ENCODE data around the gene ARHGEF17. TPM values are rescaled to one million over a fixed set of nuclear protein-coding genes. Genes with fewer than 3 reads are reported as not detected.

Gene ARHGEF17
- polyA plus RNA-seq, 3 donors: 82.4 to 106 (median 98.5) TPM

GRCh38 chr11:73320763-73321603 lies 12.9 kb downstream of the ARHGEF17 start:
- no peak for DNase-seq (ENCODE audit: extremely low read depth in 1 of 11, low read depth in 9 of 11, low spot score in 4 of 11)

GRCh38 chr11:73321604-73322381 lies 13.7 kb downstream of the ARHGEF17 start:
- peak in 1 of 11 donors; percentile 68 for DNase-seq (ENCODE audit: extremely low read depth in 1 of 11, low read depth in 9 of 11, low spot score in 4 of 11)

GRCh38 chr11:73322382-73323306 lies 14.6 kb downstream of the ARHGEF17 start:
- no peak for DNase-seq (ENCODE audit: extremely low read depth in 1 of 11, low read depth in 9 of 11, low spot score in 4 of 11)

GRCh38 chr11:73323464-73323863 lies 15.4 kb downstream of the ARHGEF17 start:
- peak in 1 of 11 donors; percentile 65 for DNase-seq (ENCODE audit: extremely low read depth in 1 of 11, low read depth in 9 of 11, low spot score in 4 of 11)

- DNase-seq (ENCODE audit: extremely low read depth in 1 of 11, low read depth in 9 of 11, low spot score in 4 of 11): no peak
Measured at GRCh38 chr11:73324116-73324515, 16.0 kb downstream of the ARHGEF17 start.

GRCh38 chr11:73324665-73325035 lies 16.6 kb downstream of the ARHGEF17 start:
- DNase-seq (ENCODE audit: extremely low read depth in 1 of 11, low read depth in 9 of 11, low spot score in 4 of 11): no peak

- DNase-seq (ENCODE audit: extremely low read depth in 1 of 11, low read depth in 9 of 11, low spot score in 4 of 11): no peak
Measured at GRCh38 chr11:73325036-73325981, 17.2 kb downstream of the ARHGEF17 start.

GRCh38 chr11:73326929-73327811 lies 19.1 kb downstream of the ARHGEF17 start:
- no peak for DNase-seq (ENCODE audit: extremely low read depth in 1 of 11, low read depth in 9 of 11, low spot score in 4 of 11)

GRCh38 chr11:73327812-73328364 lies 19.8 kb downstream of the ARHGEF17 start:
- no peak for DNase-seq (ENCODE audit: extremely low read depth in 1 of 11, low read depth in 9 of 11, low spot score in 4 of 11)

GRCh38 chr11:73330569-73331093 lies 22.6 kb downstream of the ARHGEF17 start:
- DNase-seq (ENCODE audit: extremely low read depth in 1 of 11, low read depth in 9 of 11, low spot score in 4 of 11): no peak

- peak in 3 of 11 donors; percentile 84 to 91 (median 84) for DNase-seq (ENCODE audit: extremely low read depth in 1 of 11, low read depth in 9 of 11, low spot score in 4 of 11)
Measured at GRCh38 chr11:73331138-73331916, 23.3 kb downstream of the ARHGEF17 start.

- no peak for DNase-seq (ENCODE audit: extremely low read depth in 1 of 11, low read depth in 9 of 11, low spot score in 4 of 11)
Measured at GRCh38 chr11:73333173-73333572, 25.1 kb downstream of the ARHGEF17 start.

- no peak for DNase-seq (ENCODE audit: extremely low read depth in 1 of 11, low read depth in 9 of 11, low spot score in 4 of 11)
Measured at GRCh38 chr11:73333640-73334383, 25.7 kb downstream of the ARHGEF17 start.

- no peak for DNase-seq (ENCODE audit: extremely low read depth in 1 of 11, low read depth in 9 of 11, low spot score in 4 of 11)
Measured at GRCh38 chr11:73334384-73335203, 26.5 kb downstream of the ARHGEF17 start.

All from renal cortex interstitium (tissue), 11 donors.